Stromal cell of bone marrow (primary cell): ENCODE data around the gene TCEAL9.
"Not testable (repeated sequence)": the region's sequence is repeated elsewhere in the genome, so short reads cannot be mapped to it uniquely, and the experiment has no call there.

Experiments used
- DNase-seq: peaks from one replicate; pipeline ENCODE4 v3.0.0-alpha.2; 2012; ENCODE audit warnings: low read depth

TCEAL9 gene

GRCh38 chrX:103373581-103373980 is 17.3 kb downstream of the TCEAL9 start:
- no peak for DNase-seq

- no peak for DNase-seq
Measured at GRCh38 chrX:103376118-103376978, 20.0 kb downstream of the TCEAL9 start, which contains the start of gene BEX3. Gene BEX3, plus strand, starts transcription at chrX:103376538. Its CDS starts 984 bp downstream, at chrX:103377522.

- DNase-seq, result no peak
Measured at GRCh38 chrX:103376979-103377324, 20.6 kb downstream of the TCEAL9 start.

GRCh38 chrX:103378990-103379389 is 22.7 kb downstream of the TCEAL9 start:
- no peak for DNase-seq

GRCh38 chrX:103382877-103383276 is 26.6 kb downstream of the TCEAL9 start:
- no peak for DNase-seq

- no peak for DNase-seq
Measured at GRCh38 chrX:103384672-103385071, 28.4 kb downstream of the TCEAL9 start.

- not testable (repeated sequence) for DNase-seq
Measured at GRCh38 chrX:103385283-103385830, 29.1 kb downstream of the TCEAL9 start.

- no peak for DNase-seq
Measured at GRCh38 chrX:103386332-103386731, 30.0 kb downstream of the TCEAL9 start.

GRCh38 chrX:103393487-103393886 is 37.2 kb downstream of the TCEAL9 start:
- DNase-seq, result no peak

- peak; percentile 66 for DNase-seq
Measured at GRCh38 chrX:103396186-103396585, 39.9 kb downstream of the TCEAL9 start.

- DNase-seq, result no peak
Measured at GRCh38 chrX:103396660-103397059, 40.4 kb downstream of the TCEAL9 start.

GRCh38 chrX:103397707-103398106 is 41.4 kb downstream of the TCEAL9 start:
- no peak for DNase-seq

- peak; percentile 81 for DNase-seq
Measured at GRCh38 chrX:103398421-103398864, 42.1 kb downstream of the TCEAL9 start.

GRCh38 chrX:103399744-103400143 is 43.4 kb downstream of the TCEAL9 start:
- DNase-seq, result no peak

- DNase-seq, result no peak
Measured at GRCh38 chrX:103400931-103401330, 44.6 kb downstream of the TCEAL9 start.

- DNase-seq, result peak; percentile 75
Measured at GRCh38 chrX:103404231-103405008, 48.1 kb downstream of the TCEAL9 start.

- DNase-seq, result no peak
Measured at GRCh38 chrX:103405009-103405333, 48.7 kb downstream of the TCEAL9 start.

GRCh38 chrX:103406256-103406655 is 50.0 kb downstream of the TCEAL9 start:
- no peak for DNase-seq

- no peak for DNase-seq
Measured at GRCh38 chrX:103407776-103408175, 51.5 kb downstream of the TCEAL9 start.
